ENCODE measurements around the gene RBM38.

RBM38 gene

GRCh38 chr20:57439993-57440392 is 48.8 kb downstream of the RBM38 start:
- no peak for DNase-seq

GRCh38 chr20:57440678-57441509 is 49.7 kb downstream of the RBM38 start:
- DNase-seq: no peak

GRCh38 chr20:57441510-57442154 is 50.4 kb downstream of the RBM38 start:
- DNase-seq: no peak

DNA sequence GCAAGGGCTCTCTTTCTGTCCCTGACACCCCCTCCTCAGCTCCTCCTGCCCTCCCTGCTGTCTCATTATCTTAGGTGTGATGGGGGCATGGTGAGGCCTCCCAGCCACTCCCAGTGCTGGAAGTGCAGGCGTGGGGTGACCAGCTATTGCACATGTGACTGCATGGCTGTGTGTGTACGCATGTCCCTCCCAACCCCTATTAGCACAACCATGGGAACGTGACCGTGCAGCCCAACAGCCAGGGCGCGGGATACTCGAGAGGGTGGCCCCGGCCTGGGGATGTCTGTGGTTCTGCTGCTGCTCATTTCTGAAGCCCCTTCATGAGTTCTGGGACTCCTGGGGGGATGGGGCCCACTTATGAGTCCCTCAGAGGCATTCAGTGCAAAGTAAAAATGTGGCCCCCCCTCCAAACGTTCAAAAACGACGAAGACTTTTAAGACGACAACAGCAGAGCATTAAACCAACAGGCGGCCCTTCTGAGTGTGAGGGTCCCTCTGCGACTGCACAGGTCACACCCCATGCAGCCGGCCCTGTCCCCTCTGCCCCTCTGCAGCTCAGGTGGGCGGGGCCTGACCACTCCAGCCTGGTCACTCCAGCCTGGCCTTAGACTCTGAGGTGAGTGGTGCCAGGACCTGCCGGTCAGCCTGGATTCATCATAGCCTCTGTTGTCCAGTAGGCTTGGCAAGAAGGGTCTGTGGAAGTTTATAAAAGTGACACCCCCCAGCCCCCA is 51.1 kb downstream of the RBM38 start:
- DNase-seq: no peak

- DNase-seq: no peak
These were observed 51.7 kb downstream of the RBM38 start for GRCh38 chr20:57442888-57443239.

GRCh38 chr20:57443349-57444265 is 52.4 kb downstream of the RBM38 start:
- DNase-seq: no peak

- no peak for DNase-seq
These were observed 53.3 kb downstream of the RBM38 start for GRCh38 chr20:57444394-57445048.

GRCh38 chr20:57445298-57445697 is 54.1 kb downstream of the RBM38 start:
- no peak for DNase-seq

GRCh38 chr20:57445774-57446173 is 54.6 kb downstream of the RBM38 start:
- no peak for DNase-seq

- no peak for DNase-seq
These were observed 57.7 kb downstream of the RBM38 start for GRCh38 chr20:57448764-57449354.

GRCh38 chr20:57449398-57450354 is 58.5 kb downstream of the RBM38 start:
- DNase-seq: no peak

GRCh38 chr20:57450419-57450818 is 59.2 kb downstream of the RBM38 start:
- DNase-seq: no peak

DNA sequence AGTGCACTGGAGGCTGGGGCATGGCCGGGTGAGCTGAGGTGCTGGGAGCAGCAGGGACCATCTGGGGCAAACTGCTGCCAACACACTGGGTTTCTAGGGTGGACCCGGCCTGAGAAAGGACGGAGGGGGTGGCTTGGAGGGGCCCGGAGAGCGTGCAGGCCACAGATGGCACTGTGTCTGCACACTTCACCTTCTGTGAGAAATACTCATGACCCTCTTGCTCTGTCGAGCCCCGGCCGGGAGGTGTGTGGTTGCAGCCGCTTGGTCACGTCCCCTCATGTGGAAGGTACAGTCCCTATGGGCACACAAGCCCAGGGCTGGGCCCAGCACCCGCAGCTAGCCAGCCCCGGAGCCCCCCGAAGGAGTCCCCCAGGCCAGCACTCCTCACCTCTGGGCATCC is 59.7 kb downstream of the RBM38 start:
- DNase-seq: no peak

- no peak for DNase-seq
These were observed 60.2 kb downstream of the RBM38 start for GRCh38 chr20:57451431-57451794.

GRCh38 chr20:57451795-57452661 is 60.8 kb downstream of the RBM38 start:
- no peak for DNase-seq

DNA sequence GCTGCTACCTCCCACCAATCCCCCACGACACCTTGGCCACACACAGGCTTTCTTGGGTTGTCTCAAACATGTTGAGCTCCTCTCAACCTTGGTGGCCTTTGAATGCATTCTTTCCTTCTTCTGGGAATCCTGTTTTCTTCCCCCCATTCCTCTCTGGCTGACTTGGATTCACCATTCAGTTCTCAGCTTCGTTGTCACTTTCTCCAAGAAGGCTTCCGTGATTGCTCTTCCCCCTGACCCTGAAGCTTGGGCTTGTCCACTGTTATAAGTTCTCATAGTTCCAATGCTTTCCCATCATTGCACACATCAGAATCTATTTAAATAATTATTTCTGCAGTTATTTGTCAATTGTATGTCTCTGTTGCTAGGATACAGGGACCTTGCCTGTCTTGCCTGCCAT is 64.2 kb downstream of the RBM38 start:
- DNase-seq: no peak

DNA sequence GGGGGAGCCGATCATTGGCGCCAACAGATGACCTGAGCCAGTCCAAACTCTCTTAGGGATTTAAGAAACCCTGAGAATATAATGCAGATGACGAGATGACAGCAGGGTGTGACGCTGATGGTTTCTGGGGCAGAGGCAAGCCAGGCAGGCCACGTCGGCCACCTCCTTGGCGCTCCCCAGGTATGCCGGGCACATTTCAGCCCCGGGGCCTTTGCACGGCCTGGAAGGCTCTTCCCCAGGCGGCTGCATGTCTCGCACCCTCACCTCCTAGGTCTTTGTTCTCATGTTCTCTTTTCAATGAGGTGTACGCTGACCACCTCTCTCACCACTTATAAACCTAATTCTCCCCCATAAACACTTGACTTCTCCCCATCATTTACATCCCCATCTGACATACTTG is 64.9 kb downstream of the RBM38 start:
- DNase-seq: no peak

GRCh38 chr20:57457243-57458095 is 66.3 kb downstream of the RBM38 start:
- no peak for DNase-seq
